ENCODE data around the gene YRDC. TPM values are rescaled to one million over a fixed set of nuclear protein-coding genes. Genes with fewer than 3 reads are reported as not detected.

The YRDC gene
- total and polyA plus RNA-seq, 9 of the 15 experiments (the other 6 are each of a cell fraction or from before 2014, with no cell fraction given), result 11.1 to 58.5 (median 49.8) TPM

GRCh38 chr1:37851782-37852210, 43.8 kb upstream of the YRDC start:
- Histone ChIP-seq H3K4me1 (replicated peaks in 1 of 2; ENCODE audit: control insufficient read depth in 2 of 2, insufficient read depth in 2 of 2, low read length in 2 of 2) (peaks cover 6 to 20% of the 10 kb centered on the region in 2 experiments; a peak in 4 of 5 replicates), H3K27me3 (ENCODE audit: control insufficient read depth in 2 of 2, insufficient read depth in 2 of 2, low read length in 2 of 2) (no peaks in the 10 kb centered on the region), H3K79me2 (ENCODE audit: control insufficient read depth, insufficient read depth, low read length) (peaks cover 53% of the 10 kb centered on the region), H2AFZ (ENCODE audit: low read depth, low read length) (no peak overlapping the region), H3K36me3 (ENCODE audit: control insufficient read depth, insufficient read depth, low read length) (peaks cover 38% of the 10 kb centered on the region; the same call in 2 of the 3 replicates), H3K4me3 (no peak overlapping the region), H3K4me2 (ENCODE audit: insufficient read depth, low read length) (no peak overlapping the region), H3K9me1 (ENCODE audit: control insufficient read depth, insufficient read depth, low read length) (no peaks in the 10 kb centered on the region), H4K20me1 (replicated peaks; ENCODE audit: control insufficient read depth, insufficient read depth, low read length) (0 out of 2 replicates have a peak, but pooled peaks cover 7% of the 10 kb centered on the region), H3K9me3 (replicated peaks; ENCODE audit: control insufficient read depth, insufficient read depth, low read depth, low read length) (no peaks in the 10 kb centered on the region), H3K9ac (ENCODE audit: insufficient read depth in 1 of 2, low read depth in 2 of 2, low read length in 2 of 2) (no peak overlapping the region), H3K27ac (ENCODE audit: extremely low read depth, low read depth, low read length) (no peak overlapping the region)
- ChIA-PET CTCF (ENCODE audit: low intra/inter-chr PET ratio) (no interaction called here), POLR2A (interaction anchor here (0.6 to 1.4 kb wide), 4 partner anchors 8 to 283 kb away, joined by 3 to 7 read pairs (median 4); partner anchors contain the start of gene MTF1)
- TF ChIP-seq POLR2G (IDR thresholded peaks at IDR 0.05; ENCODE audit: low read depth, low read length) (no peak), JUNB (CRISPR knock-in tag; conservative IDR thresholded peaks at IDR 0.05) (no peak), BRD9 (IDR thresholded peaks at IDR 0.05; ENCODE audit: low read depth, partially characterized antibody) (no peak), ZNF316 (IDR thresholded peaks at IDR 0.05) (peak; percentile 81), NCOA6 (IDR thresholded peaks at IDR 0.05) (no peak), TFAM (CRISPR knock-in tag; conservative IDR thresholded peaks at IDR 0.05) (no peak), GTF2E2 (tag; IDR thresholded peaks at IDR 0.05) (no peak), C11orf30 (IDR thresholded peaks at IDR 0.05; ENCODE audit: low read depth) (peak; percentile 39; the same call in 1 of the 2 replicates), CHD4 (IDR thresholded peaks at IDR 0.05; ENCODE audit: insufficient read depth, insufficient replicate concordance, low read depth, low read length, poor library complexity, severe bottlenecking) (no peak), NR2C2 (CRISPR knock-in tag; IDR thresholded peaks at IDR 0.05) (no peak), NR2C2 (tag; IDR thresholded peaks at IDR 0.05) (no peak), MITF (IDR thresholded peaks at IDR 0.05) (no peak), RBM17 (IDR thresholded peaks at IDR 0.05; ENCODE audit: borderline replicate concordance, low read depth, low read length) (no peak), PHF20 (IDR thresholded peaks at IDR 0.05; ENCODE audit: partially characterized antibody) (no peak), NCOA2 (IDR thresholded peaks at IDR 0.05; ENCODE audit: partially characterized antibody in 2 of 2) (no peak), SPI1 (IDR thresholded peaks at IDR 0.05; ENCODE audit: borderline replicate concordance, low read depth, low read length) (peak; percentile 55; the same call in 1 of the 2 replicates), HMG20A (CRISPR knock-in tag; conservative IDR thresholded peaks at IDR 0.05) (no peak), MAFG (tag; conservative IDR thresholded peaks at IDR 0.05) (0 out of 2 replicates have a peak, but pooled peaks have one; percentile 28), ZBED1 (IDR thresholded peaks at IDR 0.05) (no peak)
- TF ChIP-seq, protein P1, sequence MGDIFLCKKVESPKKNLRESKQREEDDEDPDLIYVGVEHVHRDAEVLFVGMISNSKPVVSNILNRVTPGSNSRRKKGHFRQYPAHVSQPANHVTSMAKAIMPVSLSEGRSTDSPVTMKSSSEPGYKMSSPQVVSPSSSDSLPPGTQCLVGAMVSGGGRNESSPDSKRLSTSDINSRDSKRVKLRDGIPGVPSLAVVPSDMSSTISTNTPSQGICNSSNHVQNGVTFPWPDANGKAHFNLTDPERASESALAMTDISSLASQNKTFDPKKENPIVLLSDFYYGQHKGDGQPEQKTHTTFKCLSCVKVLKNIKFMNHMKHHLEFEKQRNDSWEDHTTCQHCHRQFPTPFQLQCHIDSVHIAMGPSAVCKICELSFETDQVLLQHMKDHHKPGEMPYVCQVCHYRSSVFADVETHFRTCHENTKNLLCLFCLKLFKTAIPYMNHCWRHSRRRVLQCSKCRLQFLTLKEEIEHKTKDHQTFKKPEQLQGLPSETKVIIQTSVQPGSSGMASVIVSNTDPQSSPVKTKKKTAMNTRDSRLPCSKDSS (IDR thresholded peaks at IDR 0.05; ENCODE audit: low read depth, partially characterized antibody), result no peak
- ATAC-seq, result peak; percentile 19; the same call in 2 of the 3 replicates
- in situ Hi-C loops (cut with MboI), result no loop called here
- WGBS (ENCODE audit: insufficient coverage, low coverage, missing lambda C conversion rate), result 50% methylated on average over 2 of the region's 2 CpGs
- no peak for DNase-seq (ENCODE audit: extremely low read depth in 1 of 4, low spot score in 3 of 4)
- intact Hi-C loops (cut with micrococcal nuclease), result no loop called here
- BruUV-seq (replicated peaks), result no TSS peak
- FAIRE-seq, result peak; percentile 23
